HG03575 (cell line): ENCODE measurements around the gene NGFR.

Experiments used
- ATAC-seq: cut with Tn5 transposase; IDR thresholded peaks from one replicate; pipeline ENCODE4 v1.9.1; 2021; ENCODE audit not compliant: unreplicated experiment, insufficient number of reproducible peaks, low FRiP score; ENCODE audit errors: extremely low read depth

NGFR gene

GRCh38 chr17:49467175-49467574 is 27.9 kb upstream of the NGFR start:
- ATAC-seq = no peak

DNA sequence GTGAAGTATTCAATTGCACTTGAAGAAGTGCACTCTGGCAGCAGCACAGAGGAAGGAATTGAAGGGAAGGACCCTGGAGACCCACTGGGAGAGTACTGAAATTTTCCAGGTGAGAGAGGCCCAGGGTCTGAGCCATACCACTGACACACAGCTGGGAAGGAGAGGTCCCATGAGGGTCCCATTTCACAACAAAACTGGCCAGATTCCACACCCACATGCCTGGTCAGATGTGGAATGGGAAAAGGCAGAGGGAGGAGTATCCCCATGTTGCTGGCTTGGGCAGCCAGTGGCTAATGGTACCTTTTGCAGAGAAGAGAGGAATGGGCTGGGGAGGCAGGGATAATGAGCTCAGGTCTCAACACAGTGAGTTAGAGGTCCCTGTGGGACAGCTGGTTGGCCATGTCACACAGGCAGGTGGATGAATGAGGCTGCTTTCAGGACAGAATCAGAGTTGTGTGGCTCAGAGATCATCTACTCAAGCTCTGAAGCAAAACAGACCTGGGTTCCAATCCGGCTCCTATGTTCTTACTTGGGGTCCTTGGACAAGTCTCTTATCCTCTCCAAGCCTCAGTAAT is 26.2 kb upstream of the NGFR start:
- ATAC-seq = no peak

DNA sequence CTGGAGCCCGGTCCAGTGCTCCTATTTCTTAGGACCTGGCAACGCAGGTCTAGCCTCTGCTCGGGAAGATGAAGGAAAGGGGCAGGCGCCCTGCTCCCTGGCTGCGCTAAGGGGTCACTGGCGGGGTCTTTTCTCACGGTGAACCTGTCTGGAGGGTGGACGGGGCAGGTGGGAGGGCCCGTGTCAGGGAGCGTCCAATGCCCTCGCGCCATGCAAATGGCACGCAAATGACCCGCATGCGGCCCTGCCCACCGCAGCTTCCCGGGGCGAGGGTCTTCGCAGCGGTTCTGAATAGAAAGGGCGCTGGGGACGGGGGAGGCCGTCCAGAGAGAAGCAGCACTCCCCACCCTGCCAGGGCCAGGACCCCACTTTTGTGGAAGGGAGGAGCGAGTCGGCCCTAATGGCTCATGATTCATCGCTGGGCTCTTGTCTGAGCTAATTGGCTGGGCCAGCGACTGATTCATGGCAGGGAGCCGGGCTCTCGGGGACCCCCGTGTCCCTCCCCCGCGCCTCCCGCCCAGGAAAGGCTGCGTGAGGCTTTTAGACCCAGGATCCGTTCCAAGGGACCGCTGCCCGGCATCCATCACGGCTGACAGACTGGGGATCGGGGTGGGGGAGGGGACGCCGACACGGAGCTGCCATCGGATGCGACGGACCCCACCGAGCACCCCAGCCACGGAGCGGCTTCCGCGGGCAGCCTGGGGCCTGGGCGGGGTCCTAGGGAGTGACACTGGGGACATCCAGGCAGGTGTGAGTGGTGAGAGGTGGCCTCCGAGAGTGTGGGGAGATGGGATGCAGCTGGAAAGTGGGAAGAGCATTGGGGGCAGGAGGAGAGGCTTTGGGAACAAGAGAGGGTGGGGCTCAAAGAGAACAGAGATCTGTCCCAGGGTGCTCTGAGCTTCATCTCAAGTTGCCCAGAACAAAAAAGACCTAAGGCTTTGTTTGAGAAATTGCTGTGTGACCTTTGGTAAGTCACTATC is 25.0 kb upstream of the NGFR start:
- ATAC-seq = no peak

DNA sequence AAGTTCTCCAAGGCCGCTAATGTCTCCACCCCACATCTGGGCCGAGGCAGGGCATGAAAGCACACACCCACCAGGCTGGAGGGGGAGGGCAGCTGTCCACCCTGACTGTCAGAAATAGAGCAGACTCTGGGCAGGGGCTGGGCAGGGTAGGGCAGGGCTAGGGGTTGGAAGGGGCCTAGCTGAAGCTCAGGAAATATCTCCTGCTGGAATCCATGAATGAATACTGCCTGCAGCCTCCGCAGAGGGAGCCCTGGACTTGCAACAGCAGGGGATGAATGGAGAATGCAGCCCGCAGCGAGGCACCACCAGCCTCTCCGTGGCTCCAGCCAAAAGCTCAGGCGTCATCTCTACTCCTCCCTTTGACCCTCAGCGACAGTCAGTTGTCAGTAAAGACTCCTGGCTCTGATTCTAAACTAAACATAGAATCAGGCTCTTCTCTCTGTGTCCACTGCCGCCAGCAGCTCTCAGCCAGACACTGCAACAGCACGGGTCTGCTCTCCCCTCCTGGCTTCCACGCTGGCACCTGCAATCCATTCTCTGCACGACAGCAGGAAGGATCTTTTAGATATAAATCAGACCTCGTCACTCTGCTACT is 23.9 kb upstream of the NGFR start:
- ATAC-seq = no peak

DNA sequence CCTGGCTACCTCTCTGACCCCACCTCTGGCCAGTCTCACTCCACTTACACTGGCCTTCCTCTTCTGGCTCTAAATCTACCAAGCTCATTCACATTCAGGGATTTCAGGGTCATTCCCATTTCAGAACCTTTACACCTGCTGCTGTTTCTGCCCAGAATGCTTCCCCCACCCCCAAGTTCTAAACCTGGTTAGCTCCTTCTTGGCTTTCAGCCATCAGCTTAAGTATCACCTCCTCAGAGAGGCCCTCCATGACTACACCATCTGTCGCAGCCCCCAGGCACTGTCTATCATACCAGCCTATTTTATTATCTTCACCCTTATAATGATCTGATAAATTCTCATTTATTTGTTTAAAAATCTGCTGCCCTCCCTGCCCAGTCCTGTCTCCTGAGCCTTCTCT is 23.3 kb upstream of the NGFR start:
- no peak for ATAC-seq

- no peak for ATAC-seq
Measured at GRCh38 chr17:49472527-49472926, 22.6 kb upstream of the NGFR start.

- ATAC-seq = no peak
Measured at GRCh38 chr17:49473900-49474751, 21.0 kb upstream of the NGFR start.

DNA sequence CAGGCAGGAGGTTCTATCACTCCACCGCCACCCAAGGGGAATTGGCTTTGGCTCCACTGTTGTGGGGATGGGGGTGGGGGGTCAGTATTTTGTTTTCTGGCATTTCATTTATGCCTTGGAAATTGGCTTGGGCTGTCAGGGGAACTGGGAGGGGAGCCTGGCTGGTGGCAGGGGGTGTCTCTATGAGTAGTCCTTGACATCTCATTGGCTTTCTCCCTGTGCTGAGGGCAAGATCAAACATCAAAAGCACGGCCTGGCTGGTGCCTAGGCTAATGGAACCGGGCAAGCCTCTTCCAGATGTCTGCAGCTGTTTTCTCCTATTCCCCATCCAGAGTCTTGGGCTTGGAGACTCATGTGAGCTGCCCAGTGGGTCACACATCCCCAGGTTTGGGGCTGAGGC is 17.4 kb upstream of the NGFR start:
- ATAC-seq = no peak

- ATAC-seq = no peak
Measured at GRCh38 chr17:49480836-49481615, 14.1 kb upstream of the NGFR start.

GRCh38 chr17:49482144-49482817 is 12.8 kb upstream of the NGFR start:
- no peak for ATAC-seq

DNA sequence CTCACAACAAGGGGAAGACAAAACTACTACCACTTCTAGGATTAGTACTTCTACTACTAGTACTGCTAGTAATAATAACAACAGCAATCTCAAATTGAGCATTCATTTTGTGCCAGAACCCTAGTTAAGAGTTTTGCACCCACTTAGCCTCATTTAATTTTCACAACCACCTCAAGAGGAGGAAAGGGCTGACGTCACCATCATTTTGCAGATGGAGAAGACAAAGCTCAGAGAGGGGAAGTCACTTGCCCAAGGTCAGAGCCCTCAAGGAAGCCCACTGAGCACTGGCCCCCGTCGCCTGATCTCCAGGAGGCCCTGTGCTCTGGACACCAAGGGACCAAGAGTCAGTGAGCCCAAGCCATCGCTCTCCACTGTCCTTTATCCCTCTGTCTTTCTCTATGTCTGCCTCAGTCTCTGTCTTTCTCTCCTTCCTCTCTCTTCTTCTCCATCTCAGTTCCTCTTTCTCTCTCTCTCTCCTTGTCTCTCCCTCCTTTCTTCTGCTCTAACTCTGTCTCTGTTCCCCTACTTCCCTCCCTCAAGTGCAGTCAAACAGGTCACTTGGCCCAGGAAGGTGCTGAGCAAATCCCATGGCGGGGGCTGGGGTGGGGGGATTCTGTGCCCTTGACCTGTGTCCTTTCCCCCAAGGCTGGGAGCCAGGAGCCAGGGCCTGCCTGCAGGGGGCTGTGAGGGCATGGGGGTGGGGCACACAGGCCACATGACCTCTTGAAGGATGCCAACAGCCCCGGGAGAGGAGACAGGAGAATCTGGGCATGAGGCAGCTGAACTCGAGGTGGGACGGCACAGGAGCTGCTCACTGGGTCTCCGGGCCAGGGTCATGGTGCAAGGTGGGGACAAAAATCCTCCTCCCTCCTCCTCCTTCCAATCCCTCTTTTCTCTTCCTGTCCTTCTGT is 11.2 kb upstream of the NGFR start:
- no peak for ATAC-seq

GRCh38 chr17:49484588-49484987 is 10.5 kb upstream of the NGFR start:
- ATAC-seq = no peak

- no peak for ATAC-seq
Measured at GRCh38 chr17:49486012-49486641, 9.0 kb upstream of the NGFR start.

GRCh38 chr17:49487183-49487582 is 7.9 kb upstream of the NGFR start:
- no peak for ATAC-seq

- no peak for ATAC-seq
Measured at GRCh38 chr17:49488612-49489011, 6.5 kb upstream of the NGFR start.

DNA sequence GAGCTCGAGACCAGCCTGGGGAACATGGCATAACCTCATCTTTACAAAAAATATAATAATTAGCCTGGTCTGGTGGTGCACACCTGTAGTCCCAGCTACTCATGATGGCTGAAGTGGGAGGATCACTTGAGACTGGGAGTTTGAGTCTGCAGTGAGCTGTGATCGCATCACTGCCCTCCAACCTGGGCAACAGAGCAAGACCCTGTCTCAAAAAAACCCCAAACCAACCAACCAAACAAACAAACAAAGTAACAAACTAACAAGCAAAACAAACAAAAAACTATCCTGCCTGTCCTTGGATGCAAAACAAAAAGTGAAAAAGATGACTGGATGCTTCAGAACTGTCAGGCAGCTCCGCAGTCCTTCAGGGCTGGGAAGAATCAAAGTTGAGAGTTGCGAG is 5.7 kb upstream of the NGFR start:
- ATAC-seq = no peak

GRCh38 chr17:49490276-49490675 is 4.8 kb upstream of the NGFR start:
- ATAC-seq = no peak
